Left colon (tissue), 2 donors: ENCODE measurements around the gene CTNND1. TPM values are rescaled to one million over a fixed set of nuclear protein-coding genes. Genes with fewer than 3 reads are reported as not detected.
A peak's percentile ranks its signal among the peaks of the same experiment; 100 is the strongest.

Experiments
- ATAC-seq: fragments of 200-7000 bp; cut with Tn5 transposase; one replicate; pipeline ENCODE4 v1.9.1; 2020; ENCODE audit warnings: mild to moderate bottlenecking, moderate library complexity
- DNase-seq, 2 donors: peaks; one replicate each; pipeline ENCODE4 v3.0.0-alpha.2; 2020
- intact Hi-C, 2 donors: fragments of 100-400 bp; cut with DNase I in 1 of 2; cut with micrococcal nuclease in 1 of 2; formaldehyde crosslinking; loops; one replicate each; pipeline versions ENCODE4 v1.11.2 to v1.14.0; 2022; cut with DNase I, micrococcal nuclease
- total RNA-seq, 2 donors: library from RNA; stranded (reverse); fragmentation: NEBNext Ultra II Directional; extraction: Animal tissue kit (Norgen Biotek cat#: 25700); gene quantifications; one replicate each; pipeline ENCODE4 v1.2.1, GENCODE V29; 2021
- donor health status: DM: no; HTN: no; CAD: no.
- donor health status: DM: yes; HTN: yes; CAD: no.

Gene CTNND1
- total RNA-seq, 2 donors from 2014 or later: 458 to 553 TPM

DNA sequence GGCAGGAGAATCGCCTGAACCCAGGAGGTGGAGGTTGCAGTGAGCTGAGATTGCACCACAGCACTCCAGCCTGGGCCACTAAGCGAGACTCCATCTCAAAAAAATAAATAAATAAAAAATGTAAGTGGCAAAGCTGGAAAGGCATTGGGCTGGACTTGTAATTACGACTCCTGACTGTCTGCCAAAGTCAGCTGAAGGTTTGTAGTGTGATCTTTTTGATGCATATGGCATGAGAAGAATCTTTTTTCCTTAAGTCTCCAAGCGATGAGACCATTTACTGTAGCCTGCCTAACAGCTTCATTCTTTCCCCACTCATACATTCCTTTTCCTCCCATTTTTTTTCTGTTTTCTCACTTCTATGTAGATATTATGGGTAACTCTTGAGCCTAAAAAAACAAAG is 24.8 kb downstream of the CTNND1 start:
- ATAC-seq: no peak
- intact Hi-C loops: no loop called here

DNA sequence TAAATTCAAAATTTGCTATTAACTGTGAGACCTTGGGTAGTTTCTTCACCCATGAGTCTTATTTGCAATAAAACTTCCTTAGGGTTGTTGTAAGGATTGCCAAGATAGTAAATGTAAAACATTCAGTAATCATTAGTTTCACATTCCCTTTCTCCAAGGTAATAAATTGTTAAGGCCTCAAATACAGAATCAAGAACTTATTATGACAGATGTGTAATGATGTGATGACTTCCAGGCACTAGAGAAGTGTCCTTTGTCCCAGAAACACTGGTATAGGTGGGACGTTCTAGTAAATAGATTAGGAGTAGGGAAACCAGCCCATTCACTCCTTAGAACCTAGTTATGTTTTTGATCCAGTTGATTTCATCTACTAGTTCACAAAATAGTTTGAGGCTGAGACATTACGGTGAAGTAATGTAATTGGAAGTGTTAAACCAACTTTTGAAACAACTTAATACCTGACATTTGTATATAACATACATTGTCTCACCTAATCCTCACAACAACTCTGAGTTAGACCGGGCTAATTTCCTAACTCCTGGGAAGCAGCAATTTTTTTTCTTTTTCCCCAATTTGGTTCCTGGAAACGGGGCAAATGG is 25.5 kb downstream of the CTNND1 start:
- ATAC-seq: peak; percentile 1
- intact Hi-C loops: no loop called here
- DNase-seq: no peak

More for the DNA sequence above, 24.8 kb downstream of the CTNND1 start:
- DNase-seq: no peak

DNA sequence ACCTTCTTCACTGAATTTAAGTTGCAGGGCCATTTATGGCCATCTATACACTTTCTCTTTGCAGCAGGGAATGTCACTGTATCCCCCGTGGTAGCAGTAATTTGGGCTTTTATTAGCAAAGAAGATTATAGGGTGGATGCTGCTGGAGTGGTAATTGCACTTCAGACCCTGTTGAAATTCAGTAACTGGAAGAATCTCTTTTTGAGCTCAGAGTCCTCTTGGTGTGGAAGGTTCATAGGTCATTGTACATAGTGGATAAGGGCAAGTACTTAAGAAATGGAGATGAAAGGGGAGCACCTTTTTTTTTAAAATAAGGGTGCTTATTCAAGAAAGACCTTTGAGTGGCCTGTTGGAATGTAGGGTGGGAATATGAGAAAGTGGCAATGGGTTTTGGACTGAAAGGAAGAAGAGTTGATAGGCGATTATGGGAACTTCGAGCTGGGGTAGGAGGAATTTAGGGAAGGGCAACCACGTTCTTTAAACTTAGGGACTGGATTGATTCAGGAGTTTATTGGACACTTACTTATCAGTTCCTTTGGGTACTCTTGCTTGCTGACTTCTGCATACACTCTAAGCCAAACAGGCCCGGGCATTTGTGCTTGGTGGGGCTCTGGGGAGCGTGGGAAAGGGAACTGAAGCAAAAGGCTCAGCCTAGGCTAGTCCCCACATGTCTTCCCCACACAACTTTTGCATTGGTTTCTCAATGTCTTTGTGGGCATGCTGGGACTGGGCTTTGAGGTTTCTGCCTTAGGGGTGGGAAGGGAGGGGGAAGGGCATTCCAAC is 26.5 kb downstream of the CTNND1 start:
- DNase-seq (no peak), ATAC-seq (peak; percentile 38)
- intact Hi-C loops: no loop called here

DNA sequence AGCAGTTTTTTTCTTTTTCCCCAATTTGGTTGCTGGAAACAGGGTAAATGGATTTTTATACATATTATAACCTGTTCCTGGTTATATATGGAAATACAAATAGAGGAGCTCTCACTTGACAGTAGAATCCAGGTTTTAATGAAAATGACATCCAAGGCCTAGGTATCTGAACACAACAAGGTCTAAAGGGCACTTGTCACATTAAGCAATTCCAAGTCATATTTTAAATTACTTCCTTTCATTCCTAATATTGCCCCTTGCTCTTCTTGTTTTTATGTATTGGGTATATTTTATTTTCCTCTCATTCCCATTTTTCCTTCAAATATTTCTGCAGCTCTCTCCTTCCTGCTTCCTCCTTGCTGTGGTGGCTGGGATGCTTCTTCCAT is 27.1 kb downstream of the CTNND1 start:
- intact Hi-C loops: no loop called here
- no peak for DNase-seq
- ATAC-seq: no peak

DNA sequence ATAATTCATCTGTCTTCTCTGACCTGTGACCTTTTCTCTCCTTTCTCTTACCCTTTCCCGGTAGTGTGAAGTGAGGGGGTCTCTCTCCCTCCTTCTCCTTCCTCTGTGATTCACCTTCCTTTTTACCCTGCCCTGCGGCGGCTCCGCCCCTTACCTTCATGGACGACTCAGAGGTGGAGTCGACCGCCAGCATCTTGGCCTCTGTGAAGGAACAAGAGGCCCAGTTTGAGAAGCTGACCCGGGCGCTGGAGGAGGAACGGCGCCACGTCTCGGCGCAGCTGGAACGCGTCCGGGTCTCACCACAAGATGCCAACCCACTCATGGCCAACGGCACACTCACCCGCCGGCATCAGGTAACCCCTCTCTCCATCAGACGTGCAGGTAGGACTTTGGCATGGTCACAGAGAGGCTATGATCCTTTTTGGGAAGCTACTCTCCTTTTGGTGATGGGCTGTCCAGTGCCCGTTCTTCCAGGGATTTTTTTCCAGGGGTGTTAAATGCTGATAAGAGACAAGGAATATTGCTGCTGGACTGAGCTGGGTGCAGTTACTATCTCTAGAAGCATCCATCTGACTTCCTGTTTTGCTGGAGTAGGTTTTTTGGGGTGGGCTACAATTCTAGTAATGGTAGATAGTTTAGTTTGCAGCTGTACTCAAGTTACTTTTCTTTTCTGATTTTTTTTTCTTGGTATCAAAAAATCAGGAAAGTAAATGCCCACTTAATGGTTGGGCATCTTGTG is 29.9 kb downstream of the CTNND1 start:
- ATAC-seq (no peak), DNase-seq (no peak)
- intact Hi-C loops: no loop called here

DNA sequence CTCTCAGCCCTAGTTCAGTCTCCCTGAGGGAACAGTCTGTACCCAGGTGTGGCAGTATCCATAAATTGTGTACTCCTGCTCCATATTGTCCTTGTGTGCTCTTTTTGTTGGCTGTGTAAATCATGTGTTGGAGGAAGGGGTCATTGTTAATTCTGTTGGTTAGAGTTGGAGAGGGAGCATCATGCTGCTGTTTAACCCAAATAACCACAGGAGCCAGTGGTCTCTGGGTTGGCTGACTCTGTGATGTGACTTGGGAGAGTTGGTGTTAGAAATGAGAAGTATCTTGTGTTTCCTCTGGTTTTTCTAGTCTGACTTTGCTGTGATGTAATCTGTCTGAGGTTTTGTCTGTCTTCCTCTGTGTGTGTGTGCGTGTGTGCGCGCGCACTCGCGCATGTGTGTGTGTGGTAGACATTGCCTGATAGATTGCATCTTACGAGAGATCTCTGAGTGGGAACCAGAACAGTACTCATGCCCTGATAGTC is 30.5 kb downstream of the CTNND1 start:
- DNase-seq (peak; percentile 72 to 79), ATAC-seq (peak; percentile 39)
- intact Hi-C loops: no loop called here

DNA sequence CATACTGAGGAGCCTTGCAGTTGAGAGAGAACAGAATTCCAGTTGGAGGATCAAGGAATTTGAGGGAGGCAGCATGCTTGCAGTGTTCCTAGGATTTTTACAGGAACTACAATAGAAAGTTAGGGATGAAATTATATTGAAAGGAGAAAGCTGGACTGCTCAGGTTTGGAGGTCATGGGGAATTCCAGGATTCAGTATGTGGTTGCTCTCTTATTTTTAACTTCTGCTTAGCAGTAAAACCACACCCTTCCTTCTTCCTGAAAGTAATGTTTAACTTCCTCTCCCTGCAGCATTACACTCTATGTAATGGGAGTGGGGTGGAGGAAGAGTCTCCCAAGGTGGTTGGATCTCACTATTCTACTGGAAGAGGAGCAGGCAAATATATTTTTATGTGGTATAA is 31.3 kb downstream of the CTNND1 start:
- no peak for DNase-seq
- peak; percentile 84 for ATAC-seq
- intact Hi-C loops: no loop called here

DNA sequence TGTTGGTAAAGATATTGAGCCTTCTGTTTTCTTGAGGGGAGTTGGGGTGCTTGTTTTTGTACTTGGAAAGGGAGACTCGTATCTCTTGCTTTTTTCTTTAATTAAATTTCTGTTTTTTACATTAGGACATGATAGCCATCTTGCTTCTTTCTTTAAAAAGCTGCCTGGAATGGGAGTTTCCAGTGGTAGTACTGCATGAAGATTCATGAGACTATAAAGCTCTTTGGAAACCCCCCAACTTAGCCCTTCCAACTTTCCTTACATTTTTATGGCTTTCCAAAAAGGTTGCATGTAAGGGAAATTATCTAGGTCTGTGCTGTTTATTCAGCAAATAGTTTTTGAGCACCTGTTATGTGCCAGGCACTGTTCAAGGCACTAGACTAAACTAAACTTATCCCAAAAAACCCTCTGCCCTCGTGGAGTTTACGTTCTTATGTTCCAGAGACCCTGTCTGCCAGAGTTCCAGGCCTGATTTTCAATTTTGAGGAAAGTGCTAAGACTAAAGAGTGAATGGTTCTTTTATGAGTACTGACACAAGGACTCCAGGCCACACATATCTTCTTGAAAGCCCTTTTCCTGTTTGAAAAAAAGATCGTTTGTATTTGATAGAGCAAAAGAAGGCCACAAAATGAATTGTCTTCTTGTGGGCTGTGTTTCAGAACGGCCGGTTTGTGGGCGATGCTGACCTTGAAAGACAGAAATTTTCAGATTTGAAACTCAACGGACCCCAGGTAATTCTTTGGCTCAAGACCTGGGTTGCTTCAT is 31.9 kb downstream of the CTNND1 start:
- ATAC-seq: no peak
- DNase-seq: no peak
- intact Hi-C loops: no loop called here

DNA sequence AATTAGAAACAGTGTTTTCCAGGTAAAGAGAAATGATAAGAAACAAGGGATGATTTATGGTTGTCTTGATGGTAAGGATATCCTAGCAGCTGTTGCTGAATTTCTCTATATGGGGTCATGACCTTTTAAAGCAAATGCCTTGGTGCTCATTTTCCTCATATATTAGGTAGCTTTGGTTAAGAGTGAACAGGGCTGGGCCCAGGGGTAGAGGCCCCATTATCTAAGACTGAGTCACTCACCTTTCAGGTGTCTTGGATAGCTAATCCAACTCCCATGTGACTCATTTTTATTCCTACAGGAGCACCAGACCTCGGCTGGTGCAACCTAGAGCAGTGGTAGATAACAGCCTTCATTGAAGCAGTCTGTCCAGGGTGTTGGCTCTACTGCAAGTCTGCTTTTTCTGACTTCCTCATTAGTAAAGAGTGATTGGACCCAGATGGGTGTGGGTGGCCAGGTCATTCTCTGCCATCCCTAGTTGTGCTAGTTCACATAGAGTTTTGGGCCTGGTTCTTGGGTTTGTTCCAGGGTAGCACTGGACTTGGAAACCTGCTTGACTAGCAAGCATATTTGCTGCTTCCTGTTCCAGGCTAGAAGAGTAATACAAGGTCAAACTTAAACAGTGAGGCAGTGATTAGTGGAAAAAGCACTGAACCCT is 37.4 kb downstream of the CTNND1 start:
- ATAC-seq: peak; percentile 85
- intact Hi-C loops: no loop called here
- peak; percentile 69 to 89 for DNase-seq

DNA sequence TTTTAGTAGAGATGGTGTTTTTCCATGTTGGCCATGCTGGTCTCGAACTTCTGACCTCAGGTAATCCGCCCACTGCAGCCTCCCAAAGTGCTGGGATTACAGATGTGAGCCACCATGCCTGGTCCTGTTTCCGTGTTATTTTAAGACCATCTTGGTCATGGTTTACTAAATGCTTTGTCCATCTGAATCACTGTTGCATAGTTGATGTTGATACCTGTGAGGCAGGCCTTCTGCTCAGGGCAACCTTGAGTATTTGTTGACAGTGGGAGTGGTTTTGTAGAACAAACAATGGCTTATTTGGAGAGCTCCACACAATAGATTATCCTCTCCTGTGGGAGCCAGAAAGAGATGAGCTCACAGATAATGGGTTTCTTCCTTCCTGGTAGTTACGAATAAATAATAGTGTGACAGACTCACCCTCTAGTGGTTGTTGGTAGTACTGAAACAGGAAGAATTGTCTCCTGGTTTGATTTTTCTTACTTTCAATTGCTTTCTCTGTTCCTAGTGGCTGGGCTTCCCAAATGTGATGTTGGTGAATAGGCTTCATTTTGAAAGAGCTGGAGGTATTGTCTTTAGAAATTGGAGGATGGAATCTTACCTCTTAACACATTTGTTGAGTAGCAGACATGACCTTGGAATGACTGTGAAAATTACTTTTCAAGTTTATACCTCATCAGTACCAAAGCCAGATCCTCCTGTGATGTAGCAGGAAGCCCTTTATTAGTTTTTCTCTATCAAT is 39.0 kb downstream of the CTNND1 start:
- intact Hi-C loops: loop anchor here (5.0 kb wide), 3 partner anchors 38 to 58 kb away; partner anchors contain the start of genes BTBD18 (in 1 of the 2), CTNND1 (in 1 of the 2) and SELENOH (in 1 of the 2)
- ATAC-seq: peak; percentile 67
- DNase-seq: no peak

DNA sequence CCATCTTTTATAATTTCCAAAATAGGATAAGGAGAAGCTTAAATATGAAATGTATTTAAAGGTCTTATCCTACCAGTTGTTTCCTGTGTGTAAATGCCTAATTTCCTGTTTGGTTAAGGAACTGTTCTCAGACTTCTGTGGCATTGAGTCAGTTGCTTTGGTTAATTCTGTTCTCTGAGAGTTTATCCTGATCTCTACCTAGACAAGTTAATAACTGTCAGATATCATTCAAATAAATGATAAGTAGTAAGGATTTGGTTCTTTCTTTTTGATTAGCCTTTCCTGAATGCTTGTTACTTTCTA is 39.5 kb downstream of the CTNND1 start:
- no peak for DNase-seq
- intact Hi-C loops: loop anchor here (5.0 kb wide), 3 partner anchors 39 to 59 kb away; partner anchors contain the start of genes BTBD18 (in 1 of the 2), CTNND1 (in 1 of the 2) and SELENOH (in 1 of the 2)
- no peak for ATAC-seq

DNA sequence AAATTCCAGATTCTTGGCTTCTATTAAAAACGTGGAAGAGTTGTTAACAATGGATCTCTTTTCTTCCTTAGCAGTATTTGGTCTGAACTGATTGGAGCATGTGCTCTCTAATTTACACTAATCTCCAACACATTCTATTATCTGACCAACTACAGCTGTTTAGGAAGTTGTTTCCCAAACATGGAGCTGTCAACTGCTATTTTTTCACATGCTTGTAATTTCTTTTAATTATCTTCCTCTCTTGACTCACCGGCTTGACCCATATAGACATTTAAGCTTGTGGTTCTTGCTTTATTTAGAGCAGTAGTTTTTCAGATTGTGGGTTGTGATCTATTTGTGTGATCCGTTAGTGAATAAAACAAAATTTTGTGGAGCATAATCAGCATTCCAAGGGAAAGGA is 40.8 kb downstream of the CTNND1 start:
- intact Hi-C loops: loop anchor here (5.0 kb wide), 3 partner anchors 40 to 60 kb away; partner anchors contain the start of genes BTBD18 (in 1 of the 2), CTNND1 (in 1 of the 2) and SELENOH (in 1 of the 2)
- ATAC-seq: no peak
- no peak for DNase-seq

DNA sequence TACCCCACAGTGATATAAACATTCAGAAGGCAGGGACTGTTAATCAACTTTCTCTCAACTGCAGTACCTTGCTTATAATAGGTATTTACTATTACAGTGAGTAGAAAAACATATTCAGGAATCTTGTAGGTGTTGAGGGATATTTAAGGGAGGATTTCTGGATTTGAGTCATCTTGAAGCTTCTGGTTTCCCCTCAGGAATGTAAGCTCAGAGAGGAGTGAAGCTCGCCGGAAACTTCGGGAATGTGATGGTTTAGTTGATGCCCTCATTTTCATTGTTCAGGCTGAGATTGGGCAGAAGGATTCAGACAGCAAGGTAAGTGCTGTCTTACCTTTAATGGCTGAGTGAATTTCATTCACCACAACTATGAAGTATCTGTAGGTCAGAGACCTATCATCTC is 42.9 kb downstream of the CTNND1 start:
- no peak for ATAC-seq
- intact Hi-C loops: loop anchor here (5.0 kb wide), 3 partner anchors 42 to 62 kb away; partner anchors contain the start of genes BTBD18 (in 1 of the 2), CTNND1 (in 1 of the 2) and SELENOH (in 1 of the 2)
- DNase-seq: no peak

DNA sequence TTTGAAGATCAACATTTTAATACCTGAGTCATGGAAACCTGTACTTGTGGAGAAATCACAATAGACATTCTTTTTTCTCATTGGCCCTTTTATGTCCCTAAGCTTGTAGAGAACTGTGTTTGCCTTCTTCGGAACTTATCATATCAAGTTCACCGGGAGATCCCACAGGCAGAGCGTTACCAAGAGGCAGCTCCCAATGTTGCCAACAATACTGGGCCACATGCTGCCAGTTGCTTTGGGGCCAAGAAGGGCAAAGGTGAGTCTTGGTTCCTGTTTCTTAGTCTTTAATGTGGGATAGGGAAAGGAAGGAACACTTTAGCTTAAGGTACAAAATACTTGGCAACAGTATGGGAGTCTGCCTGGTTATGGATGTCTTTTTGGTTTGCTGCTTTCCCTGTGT is 44.2 kb downstream of the CTNND1 start:
- DNase-seq (no peak), ATAC-seq (no peak)
- intact Hi-C loops: no loop called here

DNA sequence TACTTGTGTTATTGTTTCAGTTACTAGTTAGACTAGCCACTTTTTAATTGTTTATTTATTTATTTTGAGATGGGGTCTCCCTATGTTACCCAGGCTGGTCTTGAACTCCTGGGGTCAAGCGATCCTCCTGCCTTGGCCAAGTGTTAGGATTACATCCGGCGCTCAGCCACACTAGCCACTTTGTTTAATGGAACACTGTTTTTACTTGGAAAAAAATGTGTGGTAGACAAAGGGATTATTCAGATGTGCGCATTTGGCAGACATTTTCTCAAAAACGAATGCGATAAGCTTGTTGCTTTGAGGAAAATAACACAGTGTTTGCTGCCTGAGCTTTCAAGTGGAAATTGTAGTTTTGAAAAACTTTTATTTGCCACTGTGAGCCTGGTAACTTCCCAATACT is 51.0 kb downstream of the CTNND1 start:
- ATAC-seq: no peak
- intact Hi-C loops: no loop called here

DNA sequence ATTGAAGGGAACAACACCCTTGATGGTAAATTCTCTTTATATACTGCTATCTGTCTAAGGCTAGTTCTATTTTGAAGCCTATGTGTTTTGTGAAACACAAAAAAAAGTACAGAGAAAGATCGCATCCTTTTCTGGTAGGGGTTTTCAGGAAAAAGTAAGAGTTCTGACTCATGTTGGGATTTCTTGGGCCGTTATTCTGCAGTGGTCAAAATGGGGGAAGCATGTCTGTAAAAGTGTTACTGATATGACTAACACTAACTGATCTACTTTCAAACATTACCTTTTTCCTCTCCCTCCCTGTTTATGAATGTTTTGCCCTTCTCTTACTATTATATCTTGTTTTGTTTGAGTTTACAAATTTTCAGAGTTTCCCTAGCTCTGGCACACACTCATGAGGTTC is 53.9 kb downstream of the CTNND1 start:
- no peak for DNase-seq
- ATAC-seq: no peak
- intact Hi-C loops: no loop called here

More for the DNA sequence above, 51.0 kb downstream of the CTNND1 start:
- no peak for DNase-seq

DNA sequence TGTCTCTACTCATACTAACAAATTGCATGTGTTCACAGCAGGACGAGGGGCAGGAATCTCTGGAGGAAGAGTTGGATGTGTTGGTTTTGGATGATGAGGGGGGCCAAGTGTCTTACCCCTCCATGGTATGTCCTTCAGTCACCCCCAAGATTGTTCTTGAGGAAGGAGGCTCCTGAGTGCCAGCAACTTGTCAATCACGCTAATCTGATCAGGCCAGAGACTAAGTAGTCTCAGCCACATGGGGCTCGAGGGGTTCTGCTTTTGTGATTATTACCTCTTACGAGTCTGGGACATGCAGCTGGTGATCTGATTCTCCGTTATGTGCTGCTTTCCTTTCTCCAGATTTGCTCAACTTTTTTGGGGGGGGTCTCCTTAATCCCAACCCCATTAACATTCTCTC is 54.3 kb downstream of the CTNND1 start:
- intact Hi-C loops: no loop called here
- ATAC-seq (no peak), DNase-seq (no peak)

DNA sequence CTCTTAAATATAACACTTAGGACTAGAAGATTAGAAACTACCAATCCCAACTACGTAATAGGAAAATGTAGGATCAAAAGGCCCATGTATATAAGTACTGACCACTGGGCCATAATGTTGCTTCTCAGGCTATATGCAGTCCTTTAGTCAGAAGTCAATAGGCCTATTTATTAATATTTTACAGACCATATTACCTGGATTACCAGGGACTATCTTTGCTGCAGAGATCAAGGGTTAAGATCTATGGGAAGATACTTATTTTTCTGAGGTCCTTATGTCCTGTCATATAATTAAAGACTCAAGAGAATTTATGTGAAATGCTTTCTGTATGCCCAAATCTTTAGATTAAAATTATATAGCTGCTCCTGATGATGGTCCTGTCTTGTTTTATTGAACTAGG is 57.2 kb downstream of the CTNND1 start:
- intact Hi-C loops: no loop called here
- DNase-seq (no peak), ATAC-seq (no peak)
